ENCODE measurements around the gene CCDC89.
A peak's percentile ranks its signal among the peaks of the same experiment; 100 is the strongest.
"Not testable (repeated sequence)": the region's sequence is repeated elsewhere in the genome, so short reads cannot be mapped to it uniquely, and the experiment has no call there.

CCDC89 gene

GRCh38 chr11:85663080-85663752, 22.8 kb downstream of the CCDC89 start:
- peak overlapping the region; percentile 83 for H3K4me3 ChIP-seq (ENCODE audit: low read depth, low read length)
- no peak for DNase-seq (ENCODE audit: low read depth, low spot score)
- POLR2A ChIA-PET, result interaction anchor here (0.6 to 0.7 kb wide), 2 partner anchors 163 to 413 kb away, joined by 3 read pairs; no protein-coding TSS in a partner anchor
- TF ChIP-seq CTCF (IDR thresholded peaks at IDR 0.05; ENCODE audit: insufficient read depth, low read length, missing control alignments), result no peak
- CTCF ChIA-PET, result interaction anchor here (1.0 to 2.8 kb wide), 5 partner anchors 9 to 192 kb away, joined by 3 to 10 read pairs (median 6); partner anchors contain the start of gene CCDC83

GRCh38 chr11:85661972-85662664, 23.9 kb downstream of the CCDC89 start:
- no peak for TF ChIP-seq CTCF (IDR thresholded peaks at IDR 0.05; ENCODE audit: insufficient read depth, low read length, missing control alignments)
- POLR2A ChIA-PET, result no interaction called here
- H3K4me3 ChIP-seq (ENCODE audit: low read depth, low read length), result peak overlapping the region; percentile 83
- CTCF ChIA-PET, result interaction anchor here (0.7 to 1.5 kb wide), 5 partner anchors 33 to 882 kb away, joined by 3 to 4 read pairs (median 3); no protein-coding TSS in a partner anchor
- DNase-seq (ENCODE audit: low read depth, low spot score), result no peak

- TF ChIP-seq CTCF (IDR thresholded peaks at IDR 0.05; ENCODE audit: insufficient read depth, low read length, missing control alignments), result no peak
- H3K4me3 ChIP-seq (ENCODE audit: low read depth, low read length), result no peak overlapping the region
- no peak for DNase-seq (ENCODE audit: low read depth, low spot score)
- POLR2A ChIA-PET, result no interaction called here
- CTCF ChIA-PET, result no interaction called here
Observed at GRCh38 chr11:85658180-85658579, 27.8 kb downstream of the CCDC89 start.

GRCh38 chr11:85656777-85657176, 29.2 kb downstream of the CCDC89 start:
- no peak for TF ChIP-seq CTCF (IDR thresholded peaks at IDR 0.05; ENCODE audit: insufficient read depth, low read length, missing control alignments)
- ChIA-PET POLR2A (no interaction called here), CTCF (interaction anchor here (1.5 kb wide), 1 partner anchor 8 kb away, joined by 3 read pairs; no protein-coding TSS in a partner anchor)
- no peak for DNase-seq (ENCODE audit: low read depth, low spot score)
- no peak overlapping the region for H3K4me3 ChIP-seq (ENCODE audit: low read depth, low read length)

GRCh38 chr11:85654343-85654742, 31.7 kb downstream of the CCDC89 start:
- CTCF ChIA-PET, result interaction anchor here (0.7 kb wide), 1 partner anchor 9 kb away, joined by 4 read pairs; no protein-coding TSS in a partner anchor
- POLR2A ChIA-PET, result interaction anchor here (1.4 kb wide), 1 partner anchor 11 kb away, joined by 3 read pairs; the partner anchor contains the start of gene CREBZF
- H3K4me3 ChIP-seq (ENCODE audit: low read depth, low read length); DNase-seq (ENCODE audit: low read depth, low spot score): not testable (repeated sequence)

- TF ChIP-seq CTCF (IDR thresholded peaks at IDR 0.05; ENCODE audit: insufficient read depth, low read length, missing control alignments), result no peak
- no peak for DNase-seq (ENCODE audit: low read depth, low spot score)
- H3K4me3 ChIP-seq (ENCODE audit: low read depth, low read length), result no peak overlapping the region
- POLR2A ChIA-PET, result interaction anchor here (1.4 kb wide), 1 partner anchor 12 kb away, joined by 3 read pairs; the partner anchor contains the start of gene CREBZF
- CTCF ChIA-PET, result no interaction called here
Observed at GRCh38 chr11:85652786-85653447, 33.1 kb downstream of the CCDC89 start.
